ENCODE measurements around the gene GALNT15. TPM values are rescaled to one million over a fixed set of nuclear protein-coding genes. Genes with fewer than 3 reads are reported as not detected.

The GALNT15 gene
- polyA plus RNA-seq, 1 donor = 0.78 TPM

DNA sequence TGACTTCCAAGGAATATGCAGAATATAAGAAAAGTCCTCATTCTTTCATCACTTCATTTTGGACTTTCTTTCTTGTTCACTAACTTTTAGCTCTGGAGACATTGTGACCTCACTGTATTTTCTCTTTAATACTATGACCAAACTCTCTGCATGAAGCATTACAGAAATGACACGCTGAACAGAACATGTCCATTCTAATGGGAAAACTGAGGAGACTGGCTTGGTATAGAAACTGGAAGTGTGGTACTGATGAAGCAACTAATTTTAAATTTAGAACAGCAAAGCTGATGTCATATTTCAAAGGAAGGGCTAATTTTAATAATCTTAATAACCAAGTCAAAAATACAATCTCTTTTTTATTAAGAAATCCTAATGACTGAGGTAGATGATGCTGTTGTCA lies 85.6 kb downstream of the GALNT15 start:
- Histone ChIP-seq H3K9me3 (ENCODE audit: control insufficient read depth, low read depth, low read length) (no peaks in the 10 kb centered on the region), H3K36me3 (ENCODE audit: control insufficient read depth, insufficient read depth, low read length) (peaks cover 7% of the 10 kb centered on the region), H3K4me3 (ENCODE audit: low read length) (no peak overlapping the region), H3K4me1 (ENCODE audit: control insufficient read depth, insufficient read depth, low read length) (no peaks in the 10 kb centered on the region), H3K27ac (ENCODE audit: low read length) (no peak overlapping the region), H3K27me3 (ENCODE audit: control insufficient read depth, insufficient read depth, low read length) (no peaks in the 10 kb centered on the region)
- no peak for DNase-seq
- no CpG with 5 or more reads among the region's 1 CpG for WGBS (ENCODE audit: insufficient coverage, low lambda C conversion rate)

GRCh38 chr3:16262174-16262573 lies 87.7 kb downstream of the GALNT15 start:
- Histone ChIP-seq H3K27ac (ENCODE audit: low read length) (peak overlapping the region; percentile 66), H3K36me3 (ENCODE audit: control insufficient read depth, insufficient read depth, low read length) (peaks cover 7% of the 10 kb centered on the region), H3K4me1 (ENCODE audit: control insufficient read depth, insufficient read depth, low read length) (no peaks in the 10 kb centered on the region), H3K4me3 (ENCODE audit: low read length) (no peak overlapping the region), H3K9me3 (ENCODE audit: control insufficient read depth, low read depth, low read length) (no peaks in the 10 kb centered on the region), H3K27me3 (ENCODE audit: control insufficient read depth, insufficient read depth, low read length) (no peaks in the 10 kb centered on the region)
- 60% methylated on average over 3 of the region's 4 CpGs for WGBS (ENCODE audit: insufficient coverage, low lambda C conversion rate)
- peak in 1 of 2 donors; percentile 57 for DNase-seq

GRCh38 chr3:16264174-16264707 lies 89.8 kb downstream of the GALNT15 start:
- no peaks in the 10 kb centered on the region for H3K27me3 ChIP-seq (ENCODE audit: control insufficient read depth, insufficient read depth, low read length)
- H3K36me3 ChIP-seq (ENCODE audit: control insufficient read depth, insufficient read depth, low read length) = peaks cover 7% of the 10 kb centered on the region
- H3K4me3 ChIP-seq (ENCODE audit: low read length) = peak overlapping the region; percentile 87
- no peaks in the 10 kb centered on the region for H3K4me1 ChIP-seq (ENCODE audit: control insufficient read depth, insufficient read depth, low read length)
- no peaks in the 10 kb centered on the region for H3K9me3 ChIP-seq (ENCODE audit: control insufficient read depth, low read depth, low read length)
- no CpG with 5 or more reads among the region's 21 CpGs for WGBS (ENCODE audit: insufficient coverage, low lambda C conversion rate)
- no peak for DNase-seq
- H3K27ac ChIP-seq (ENCODE audit: low read length) = peak overlapping the region; percentile 67

DNA sequence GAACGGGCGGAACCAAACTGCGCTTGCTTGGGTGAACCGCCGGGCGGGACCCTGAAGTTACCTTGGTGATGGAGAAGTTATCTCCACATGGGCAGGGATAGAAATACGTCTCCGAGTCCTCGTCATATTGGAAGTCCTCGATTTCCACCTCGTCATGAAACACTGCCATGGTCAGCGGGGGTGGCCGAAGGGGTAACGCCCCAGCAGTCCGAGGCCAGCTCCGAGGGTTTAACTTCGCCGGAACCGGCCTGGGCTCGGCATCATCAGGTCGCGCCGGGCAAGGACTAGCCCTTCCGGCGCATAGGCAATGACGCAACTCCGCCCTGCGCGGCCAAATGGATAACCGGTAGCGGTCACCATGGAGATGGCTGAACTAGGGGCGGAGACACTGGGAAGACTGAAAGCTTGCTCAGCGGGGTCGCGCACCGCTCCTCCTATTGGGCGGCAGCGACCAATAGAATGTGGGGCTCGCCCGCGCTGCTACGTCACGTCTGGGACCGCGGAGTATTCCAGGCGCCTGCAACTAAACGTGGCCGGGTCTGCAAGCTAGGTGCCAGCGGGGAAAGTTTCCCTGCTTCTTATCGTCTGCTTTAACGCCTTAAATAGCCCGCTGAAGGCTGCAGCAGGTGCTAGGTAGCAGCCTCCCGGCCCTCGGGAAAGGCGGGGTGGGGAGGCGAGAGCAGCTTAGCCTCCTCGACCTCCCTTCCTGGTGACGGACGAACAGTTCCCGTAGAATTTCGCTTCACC lies 90.4 kb downstream of the GALNT15 start, which contains the start of the genes DPH3 and OXNAD1:
TSS of gene DPH3 (minus strand) at position 236 of the 747 bp plus-strand sequence. CDS start at position 169, 67 bp downstream.
TSS of gene OXNAD1 (plus strand) at position 505 of the 747 bp plus-strand sequence. CDS start 5,741 bp downstream, outside the sequence.
- peak within 1 kb of the TSS; percentile 87 for H3K4me3 ChIP-seq (ENCODE audit: low read length)
- DNase-seq = peak; percentile 100
- WGBS (ENCODE audit: insufficient coverage, low lambda C conversion rate) = no CpG with 5 or more reads among the region's 61 CpGs
- peaks cover 4% of the 10 kb centered on the region for H3K36me3 ChIP-seq (ENCODE audit: control insufficient read depth, insufficient read depth, low read length)
- no peaks in the 10 kb centered on the region for H3K27me3 ChIP-seq (ENCODE audit: control insufficient read depth, insufficient read depth, low read length)
- no peaks in the 10 kb centered on the region for H3K9me3 ChIP-seq (ENCODE audit: control insufficient read depth, low read depth, low read length)
- H3K4me1 ChIP-seq (ENCODE audit: control insufficient read depth, insufficient read depth, low read length) = no peaks in the 10 kb centered on the region
- peak within 1 kb of the TSS; percentile 93 for H3K27ac ChIP-seq (ENCODE audit: low read length)

DNA sequence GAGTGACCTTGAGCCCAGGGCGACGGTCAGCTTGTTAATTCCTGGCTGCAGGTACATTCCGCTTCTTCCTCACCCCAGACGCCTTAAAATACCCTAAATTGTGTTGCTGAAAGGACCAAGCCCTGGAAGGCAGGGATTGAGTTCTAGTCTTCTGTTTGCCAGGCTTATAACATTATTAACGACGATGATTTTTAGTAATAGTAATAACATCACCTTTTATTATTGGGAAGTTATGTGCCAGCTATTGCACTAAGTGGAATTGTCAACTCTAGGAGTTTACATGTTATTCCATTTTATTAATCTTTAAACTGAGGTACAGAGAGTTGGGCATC lies 90.9 kb downstream of the GALNT15 start:
- Histone ChIP-seq H3K27me3 (ENCODE audit: control insufficient read depth, insufficient read depth, low read length) (no peaks in the 10 kb centered on the region), H3K9me3 (ENCODE audit: control insufficient read depth, low read depth, low read length) (no peaks in the 10 kb centered on the region), H3K36me3 (ENCODE audit: control insufficient read depth, insufficient read depth, low read length) (peaks cover 6% of the 10 kb centered on the region), H3K4me3 (ENCODE audit: low read length) (peak overlapping the region; percentile 87), H3K4me1 (ENCODE audit: control insufficient read depth, insufficient read depth, low read length) (no peaks in the 10 kb centered on the region), H3K27ac (ENCODE audit: low read length) (peak overlapping the region; percentile 93)
- no peak for DNase-seq
- WGBS (ENCODE audit: insufficient coverage, low lambda C conversion rate) = no CpG with 5 or more reads among the region's 6 CpGs

DNA sequence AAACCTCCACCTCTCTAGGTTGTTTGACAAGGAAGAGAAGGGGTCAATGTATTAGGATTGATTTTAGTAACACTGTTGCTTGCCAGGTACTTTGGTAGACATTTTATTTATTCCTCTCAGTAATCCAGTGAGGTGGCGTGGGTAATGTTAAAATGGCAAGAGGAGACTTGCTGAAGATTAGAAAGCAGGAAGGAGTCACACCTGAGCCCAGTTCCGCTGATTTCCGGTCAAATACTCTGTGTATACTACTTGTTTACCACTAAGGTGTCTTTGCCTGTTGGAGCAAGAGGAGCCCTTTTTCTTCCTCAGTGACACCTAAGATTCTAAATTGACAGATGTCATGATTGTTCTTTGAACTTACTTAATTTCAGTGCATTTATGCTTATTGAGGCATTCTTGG lies 92.2 kb downstream of the GALNT15 start:
- DNase-seq = no peak
- Histone ChIP-seq H3K9me3 (ENCODE audit: control insufficient read depth, low read depth, low read length) (no peaks in the 10 kb centered on the region), H3K27me3 (ENCODE audit: control insufficient read depth, insufficient read depth, low read length) (no peaks in the 10 kb centered on the region), H3K4me1 (ENCODE audit: control insufficient read depth, insufficient read depth, low read length) (no peaks in the 10 kb centered on the region), H3K36me3 (ENCODE audit: control insufficient read depth, insufficient read depth, low read length) (peaks cover 18% of the 10 kb centered on the region), H3K27ac (ENCODE audit: low read length) (peak overlapping the region; percentile 26), H3K4me3 (ENCODE audit: low read length) (no peak overlapping the region)
- 100% methylated on average over 1 of the region's 3 CpGs for WGBS (ENCODE audit: insufficient coverage, low lambda C conversion rate)

- Histone ChIP-seq H3K4me1 (ENCODE audit: control insufficient read depth, insufficient read depth, low read length) (no peaks in the 10 kb centered on the region), H3K4me3 (ENCODE audit: low read length) (no peak overlapping the region), H3K9me3 (ENCODE audit: control insufficient read depth, low read depth, low read length) (no peaks in the 10 kb centered on the region), H3K36me3 (ENCODE audit: control insufficient read depth, insufficient read depth, low read length) (peaks cover 33% of the 10 kb centered on the region), H3K27ac (ENCODE audit: low read length) (no peak overlapping the region), H3K27me3 (ENCODE audit: control insufficient read depth, insufficient read depth, low read length) (no peaks in the 10 kb centered on the region)
- 100% methylated on average over 1 of the region's 10 CpGs for WGBS (ENCODE audit: insufficient coverage, low lambda C conversion rate)
- no peak for DNase-seq
Observed at GRCh38 chr3:16270855-16271254, 96.4 kb downstream of the GALNT15 start.

DNA sequence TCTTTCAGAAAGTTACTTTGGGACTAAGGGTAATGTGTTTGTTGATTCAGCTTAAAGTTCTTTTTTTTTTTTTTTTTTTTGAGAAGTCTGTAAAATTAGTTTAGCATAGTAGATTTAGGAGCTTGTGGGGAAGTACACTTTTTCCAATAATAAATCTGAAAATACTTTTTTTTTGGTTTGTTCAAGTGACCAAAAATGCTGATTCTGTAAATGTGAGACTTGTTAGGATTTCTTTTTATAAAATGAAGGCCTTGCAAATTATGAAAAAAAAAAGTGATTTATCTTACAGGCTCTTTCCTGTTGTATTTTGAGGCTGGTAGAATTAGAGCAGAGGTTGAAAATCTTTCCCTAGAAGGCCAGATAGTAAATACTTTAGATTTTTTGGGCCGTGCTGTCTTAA lies 98.1 kb downstream of the GALNT15 start:
- no CpG with 5 or more reads among the region's 1 CpG for WGBS (ENCODE audit: insufficient coverage, low lambda C conversion rate)
- Histone ChIP-seq H3K27me3 (ENCODE audit: control insufficient read depth, insufficient read depth, low read length) (no peaks in the 10 kb centered on the region), H3K36me3 (ENCODE audit: control insufficient read depth, insufficient read depth, low read length) (peaks cover 45% of the 10 kb centered on the region), H3K27ac (ENCODE audit: low read length) (no peak overlapping the region), H3K4me1 (ENCODE audit: control insufficient read depth, insufficient read depth, low read length) (no peaks in the 10 kb centered on the region), H3K9me3 (ENCODE audit: control insufficient read depth, low read depth, low read length) (no peaks in the 10 kb centered on the region), H3K4me3 (ENCODE audit: low read length) (no peak overlapping the region)
- DNase-seq = no peak

DNA sequence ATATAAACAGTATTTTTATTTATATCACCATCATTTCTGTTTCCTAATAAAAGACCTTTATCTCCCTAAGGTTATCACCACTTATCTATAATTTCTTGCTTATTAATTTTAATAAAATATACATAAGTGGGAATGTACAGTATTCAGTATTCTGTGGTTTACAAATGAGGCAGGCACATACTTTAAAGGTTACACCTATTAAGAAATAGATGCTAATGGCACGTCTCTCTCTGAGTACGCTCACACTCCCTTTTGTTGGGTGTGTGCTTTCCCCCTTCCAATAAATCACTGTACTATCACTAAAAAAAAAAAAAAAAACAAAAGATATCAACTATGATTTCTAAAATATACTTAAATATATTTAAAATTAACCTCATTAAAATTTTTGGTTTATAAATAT lies 99.4 kb downstream of the GALNT15 start:
- no peak for DNase-seq
- Histone ChIP-seq H3K27me3 (ENCODE audit: control insufficient read depth, insufficient read depth, low read length) (no peaks in the 10 kb centered on the region), H3K4me1 (ENCODE audit: control insufficient read depth, insufficient read depth, low read length) (no peaks in the 10 kb centered on the region), H3K9me3 (ENCODE audit: control insufficient read depth, low read depth, low read length) (no peaks in the 10 kb centered on the region), H3K27ac (ENCODE audit: low read length) (no peak overlapping the region), H3K36me3 (ENCODE audit: control insufficient read depth, insufficient read depth, low read length) (peaks cover 56% of the 10 kb centered on the region), H3K4me3 (ENCODE audit: low read length) (no peak overlapping the region)
- no CpG with 5 or more reads among the region's 2 CpGs for WGBS (ENCODE audit: insufficient coverage, low lambda C conversion rate)

DNA sequence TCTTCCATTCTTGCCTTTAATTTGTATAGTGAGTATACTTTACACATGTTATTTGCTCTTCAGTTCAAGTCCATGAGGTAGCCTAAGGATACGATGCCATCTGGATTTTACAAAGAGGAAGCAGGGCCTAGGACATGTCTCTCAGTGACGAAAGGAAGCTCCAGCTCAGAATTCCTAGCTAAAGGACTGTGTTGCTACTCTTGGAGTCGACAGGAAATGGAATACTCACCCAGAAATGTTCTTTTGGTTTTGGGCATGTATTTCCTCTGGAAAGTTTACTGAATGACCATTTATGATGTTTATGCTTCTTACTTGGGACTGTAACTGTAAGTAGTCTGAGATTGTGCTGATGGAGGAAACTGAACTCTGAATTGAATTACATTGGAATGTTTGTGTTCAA lies 103.0 kb downstream of the GALNT15 start:
- peaks cover 50% of the 10 kb centered on the region for H3K36me3 ChIP-seq (ENCODE audit: control insufficient read depth, insufficient read depth, low read length)
- no peaks in the 10 kb centered on the region for H3K4me1 ChIP-seq (ENCODE audit: control insufficient read depth, insufficient read depth, low read length)
- no peak for DNase-seq
- H3K4me3 ChIP-seq (ENCODE audit: low read length) = no peak overlapping the region
- whole genome bisulfite sequencing (ENCODE audit: insufficient coverage, low lambda C conversion rate) = no CpG with 5 or more reads among the region's 3 CpGs
- no peaks in the 10 kb centered on the region for H3K27me3 ChIP-seq (ENCODE audit: control insufficient read depth, insufficient read depth, low read length)
- no peaks in the 10 kb centered on the region for H3K9me3 ChIP-seq (ENCODE audit: control insufficient read depth, low read depth, low read length)
- no peak overlapping the region for H3K27ac ChIP-seq (ENCODE audit: low read length)

Data from large intestine (tissue), 3 donors.